ENCODE results near the gene CTAGE1. TPM values are rescaled to one million over a fixed set of nuclear protein-coding genes. Genes with fewer than 3 reads are reported as not detected.

Gene CTAGE1
- total RNA-seq, 1 experiment from 2014 or later, result not detected

- no peak overlapping the region for H2AFZ ChIP-seq (ENCODE audit: low read length)
- intact Hi-C loops (cut with micrococcal nuclease), result no loop called here
- no peaks in the 10 kb centered on the region for H3K36me3 ChIP-seq (ENCODE audit: low read depth, low read length)
- no peak overlapping the region for H3K9ac ChIP-seq (ENCODE audit: low read length)
- H3F3A ChIP-seq (ENCODE audit: low read length, unreplicated experiment), result no peaks in the 10 kb centered on the region
- TF ChIP-seq EZH2phosphoT487 (IDR thresholded peaks at IDR 0.05; ENCODE audit: borderline replicate concordance, low read length), result no peak
- H3K4me3 ChIP-seq (ENCODE audit: low read length), result no peak overlapping the region
- no peaks in the 10 kb centered on the region for H4K20me1 ChIP-seq (ENCODE audit: low read length)
- BruUV-seq (replicated peaks), result no TSS peak
- no peaks in the 10 kb centered on the region for H3K27me3 ChIP-seq (ENCODE audit: low read length)
- POLR2A ChIA-PET (ENCODE audit: unreplicated experiment), result interaction anchor here (0.5 kb wide), 1 partner anchor 493 kb away, joined by 3 read pairs; no protein-coding TSS in a partner anchor
- DNase-seq (no peak), ATAC-seq (no peak)
- H3K9me2 ChIP-seq (replicated peaks; ENCODE audit: low read length), result no peaks in the 10 kb centered on the region
- no peak overlapping the region for H3K4me2 ChIP-seq (ENCODE audit: low read length)
- no peaks in the 10 kb centered on the region for H3K9me3 ChIP-seq (ENCODE audit: low read length)
- CTCF ChIA-PET, result no interaction called here
- H3K27ac ChIP-seq (ENCODE audit: low read length), result no peak overlapping the region
- no peaks in the 10 kb centered on the region for H3K79me2 ChIP-seq (ENCODE audit: low read length)
- H3K4me1 ChIP-seq (ENCODE audit: insufficient read depth, low read length), result no peaks in the 10 kb centered on the region
Measured at GRCh38 chr18:22410126-22410525, 7.6 kb downstream of the CTAGE1 start.

GRCh38 chr18:22409445-22409844, 8.3 kb downstream of the CTAGE1 start:
- Histone ChIP-seq H3K36me3 (ENCODE audit: low read depth, low read length) (no peaks in the 10 kb centered on the region), H3F3A (ENCODE audit: low read length, unreplicated experiment) (no peaks in the 10 kb centered on the region), H3K4me1 (ENCODE audit: insufficient read depth, low read length) (no peaks in the 10 kb centered on the region), H3K27me3 (ENCODE audit: low read length) (no peaks in the 10 kb centered on the region), H3K9me3 (ENCODE audit: low read length) (no peaks in the 10 kb centered on the region), H3K9ac (ENCODE audit: low read length) (no peak overlapping the region), H2AFZ (ENCODE audit: low read length) (no peak overlapping the region), H3K4me3 (ENCODE audit: low read length) (no peak overlapping the region), H3K4me2 (ENCODE audit: low read length) (no peak overlapping the region), H4K20me1 (ENCODE audit: low read length) (no peaks in the 10 kb centered on the region), H3K9me2 (replicated peaks; ENCODE audit: low read length) (no peaks in the 10 kb centered on the region), H3K79me2 (ENCODE audit: low read length) (no peaks in the 10 kb centered on the region), H3K27ac (ENCODE audit: low read length) (no peak overlapping the region)
- TF ChIP-seq CTCF (conservative IDR thresholded peaks at IDR 0.05; ENCODE audit: low read depth, low read length) (no peak), EZH2 (IDR thresholded peaks at IDR 0.05; ENCODE audit: low read length, unreplicated experiment) (no peak), EZH2phosphoT487 (IDR thresholded peaks at IDR 0.05; ENCODE audit: borderline replicate concordance, low read length) (no peak)
- intact Hi-C loops (cut with micrococcal nuclease), result no loop called here
- CTCF ChIA-PET, result no interaction called here
- ATAC-seq, result no peak
- BruUV-seq (replicated peaks), result no TSS peak
- DNase-seq, result no peak
- POLR2A ChIA-PET (ENCODE audit: unreplicated experiment), result no interaction called here

- Histone ChIP-seq H3F3A (ENCODE audit: low read length, unreplicated experiment) (no peaks in the 10 kb centered on the region), H4K20me1 (ENCODE audit: low read length) (no peaks in the 10 kb centered on the region), H3K9me3 (ENCODE audit: low read length) (no peaks in the 10 kb centered on the region), H3K4me3 (ENCODE audit: low read length) (no peak overlapping the region), H3K4me1 (ENCODE audit: insufficient read depth, low read length) (no peaks in the 10 kb centered on the region), H3K79me2 (ENCODE audit: low read length) (no peaks in the 10 kb centered on the region), H3K36me3 (ENCODE audit: low read depth, low read length) (no peaks in the 10 kb centered on the region), H3K4me2 (ENCODE audit: low read length) (no peak overlapping the region), H2AFZ (ENCODE audit: low read length) (no peak overlapping the region), H3K27me3 (ENCODE audit: low read length) (no peaks in the 10 kb centered on the region), H3K9ac (ENCODE audit: low read length) (no peak overlapping the region), H3K9me2 (replicated peaks; ENCODE audit: low read length) (no peaks in the 10 kb centered on the region), H3K27ac (ENCODE audit: low read length) (no peak overlapping the region)
- TF ChIP-seq EZH2 (IDR thresholded peaks at IDR 0.05; ENCODE audit: low read length, unreplicated experiment) (no peak), EZH2phosphoT487 (IDR thresholded peaks at IDR 0.05; ENCODE audit: borderline replicate concordance, low read length) (no peak), CTCF (conservative IDR thresholded peaks at IDR 0.05; ENCODE audit: low read depth, low read length) (peak; percentile 17; the same call in 1 of the 2 replicates)
- intact Hi-C loops (cut with micrococcal nuclease), result no loop called here
- BruUV-seq (replicated peaks), result no TSS peak
- CTCF ChIA-PET, result no interaction called here
- POLR2A ChIA-PET (ENCODE audit: unreplicated experiment), result no interaction called here
- DNase-seq (no peak), ATAC-seq (no peak)
Measured at GRCh38 chr18:22408059-22408458, 9.7 kb downstream of the CTAGE1 start.

All from PC-3 (cell line).